SK-N-MC (cell line): ENCODE measurements around the gene TANGO6.

Source experiments
- EZH2 ChIP-seq: fragments of 200-600 bp; sonication (generic); IDR thresholded peaks from one replicate; pipeline ENCODE4 v1.6.1; 2017; ENCODE audit warnings: antibody characterized with exemption
- POLR2AphosphoS5 ChIP-seq: IDR thresholded peaks from 2 replicates; pipeline ENCODE4 v1.6.1; 2012; ENCODE audit warnings: mild to moderate bottlenecking, low read depth, low read length, borderline replicate concordance

- TF ChIP-seq POLR2AphosphoS5 (no peak), EZH2 (no peak)
Observed at GRCh38 chr16:69079697-69080096, 236.4 kb downstream of the TANGO6 start.
